Measurements from ENCODE around the gene C15orf39.
A peak's percentile ranks its signal among the peaks of the same experiment; 100 is the strongest.

The C15orf39 gene

GRCh38 chr15:75197062-75197630 is 4.5 kb upstream of the C15orf39 start:
- no peak for DNase-seq (ENCODE audit: low spot score)

- DNase-seq (ENCODE audit: low spot score): no peak
These were observed 2.9 kb upstream of the C15orf39 start for GRCh38 chr15:75198560-75199356.

GRCh38 chr15:75199357-75199940 is 2.2 kb upstream of the C15orf39 start:
- no peak for DNase-seq (ENCODE audit: low spot score)

- DNase-seq (ENCODE audit: low spot score): no peak
These were observed 1.3 kb upstream of the C15orf39 start for GRCh38 chr15:75200391-75200764.

- DNase-seq (ENCODE audit: low spot score): peak; percentile 68
These were observed 692 bp upstream of the C15orf39 start for GRCh38 chr15:75200765-75201615.

- DNase-seq (ENCODE audit: low spot score): peak; percentile 89
These were observed 752 bp downstream of the C15orf39 start for GRCh38 chr15:75202251-75203016.

- peak; percentile 45 for DNase-seq (ENCODE audit: low spot score)
These were observed 1.6 kb downstream of the C15orf39 start for GRCh38 chr15:75203017-75203907.

GRCh38 chr15:75203908-75204263 is 2.2 kb downstream of the C15orf39 start:
- DNase-seq (ENCODE audit: low spot score): no peak

- DNase-seq (ENCODE audit: low spot score): peak; percentile 99
These were observed 2.8 kb downstream of the C15orf39 start for GRCh38 chr15:75204340-75205063.

- DNase-seq (ENCODE audit: low spot score): no peak
These were observed 3.3 kb downstream of the C15orf39 start for GRCh38 chr15:75205064-75205395.

GRCh38 chr15:75206006-75206405 is 4.3 kb downstream of the C15orf39 start:
- DNase-seq (ENCODE audit: low spot score): no peak

- DNase-seq (ENCODE audit: low spot score): no peak
These were observed 5.3 kb downstream of the C15orf39 start for GRCh38 chr15:75206803-75207617.

GRCh38 chr15:75207618-75208500 is 6.2 kb downstream of the C15orf39 start:
- no peak for DNase-seq (ENCODE audit: low spot score)

- DNase-seq (ENCODE audit: low spot score): no peak
These were observed 7.0 kb downstream of the C15orf39 start for GRCh38 chr15:75208501-75209288.

- no peak for DNase-seq (ENCODE audit: low spot score)
These were observed 7.6 kb downstream of the C15orf39 start for GRCh38 chr15:75209289-75209676.

GRCh38 chr15:75210811-75211230 is 9.1 kb downstream of the C15orf39 start:
- no peak for DNase-seq (ENCODE audit: low spot score)

GRCh38 chr15:75211436-75212199 is 9.9 kb downstream of the C15orf39 start:
- no peak for DNase-seq (ENCODE audit: low spot score)

Measured in hepatic stellate cell (primary cell).